ENCODE data around the gene TMEFF2. TPM values are rescaled to one million over a fixed set of nuclear protein-coding genes. Genes with fewer than 3 reads are reported as not detected.

TMEFF2 gene
- total and polyA plus RNA-seq, 2 of the 4 experiments (the other 2 are of a cell fraction): 1.3 to 3.0 TPM

DNA sequence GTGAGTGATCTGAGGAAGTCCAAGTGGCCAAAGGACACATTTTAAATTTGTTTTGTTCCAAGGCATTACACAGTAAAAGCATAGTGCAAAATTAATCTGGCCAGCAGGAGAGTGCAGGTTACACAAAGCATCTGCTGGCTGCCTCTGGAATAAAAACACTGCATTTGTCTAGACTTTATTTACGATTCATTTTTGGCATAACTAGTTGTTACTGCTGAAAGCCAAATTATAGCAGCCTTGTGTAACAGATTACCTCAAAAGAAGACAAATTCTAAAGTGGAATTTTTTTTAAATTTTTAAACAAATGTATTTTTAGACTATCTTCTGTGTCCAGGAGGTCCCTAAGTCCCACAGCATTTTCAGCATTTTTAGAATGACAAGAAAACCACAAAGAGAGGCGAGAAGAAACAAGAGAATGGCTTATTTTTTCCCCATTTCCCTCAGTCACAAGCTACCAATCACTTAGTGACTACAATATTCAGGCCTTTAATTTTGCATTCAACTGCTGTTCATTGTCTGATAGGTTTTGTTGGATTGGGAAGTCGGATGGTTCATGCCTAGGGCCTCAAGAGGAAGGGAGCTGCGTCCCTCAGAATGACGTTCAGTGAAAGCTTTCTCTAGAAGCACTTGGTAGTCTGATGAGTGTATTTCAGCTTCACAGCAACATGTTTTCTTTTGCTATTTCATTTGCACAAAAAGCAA is 46.0 kb downstream of the TMEFF2 start (continued):
- TF ChIP-seq, protein P1, sequence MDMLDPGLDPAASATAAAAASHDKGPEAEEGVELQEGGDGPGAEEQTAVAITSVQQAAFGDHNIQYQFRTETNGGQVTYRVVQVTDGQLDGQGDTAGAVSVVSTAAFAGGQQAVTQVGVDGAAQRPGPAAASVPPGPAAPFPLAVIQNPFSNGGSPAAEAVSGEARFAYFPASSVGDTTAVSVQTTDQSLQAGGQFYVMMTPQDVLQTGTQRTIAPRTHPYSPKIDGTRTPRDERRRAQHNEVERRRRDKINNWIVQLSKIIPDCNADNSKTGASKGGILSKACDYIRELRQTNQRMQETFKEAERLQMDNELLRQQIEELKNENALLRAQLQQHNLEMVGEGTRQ (IDR thresholded peaks at IDR 0.05; ENCODE audit: low read depth, low read length): no peak

DNA sequence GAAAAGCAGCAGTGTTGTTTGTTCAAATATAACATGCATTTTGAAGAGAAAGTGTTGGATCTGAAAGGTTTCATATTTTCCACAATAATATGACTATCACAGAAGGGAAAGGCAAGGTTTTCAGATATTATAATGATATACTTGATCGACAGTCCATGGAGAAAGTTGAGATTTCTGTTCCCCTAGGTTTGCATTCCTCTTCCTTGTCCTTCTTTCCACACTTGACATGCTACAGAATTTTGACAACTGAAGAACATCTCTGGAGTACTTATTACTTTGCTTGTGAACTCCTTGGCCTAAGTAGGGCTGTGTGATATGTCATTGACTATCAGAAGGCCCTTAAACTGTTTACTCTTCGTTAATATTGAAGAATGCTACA is 46.5 kb downstream of the TMEFF2 start:
- no peak for ATAC-seq (ENCODE audit: low read depth)
- H2BK5ac ChIP-seq (ENCODE audit: low read depth, low read length, poor library complexity, severe bottlenecking): peak overlapping the region; percentile 9
- no peak for DNase-seq
- peak overlapping the region; percentile 71; the same call in 1 of the 2 replicates for H3K14ac ChIP-seq (replicated peaks; ENCODE audit: low read depth, low read length)
- in situ Hi-C loops (cut with MboI; ENCODE audit: low sequenced_read_pairs): no loop called here
- no peak overlapping the region; the same call in 2 of the 3 replicates for H2BK15ac ChIP-seq (ENCODE audit: low read depth, low read length)
- H3K79me1 ChIP-seq (ENCODE audit: low read depth in 1 of 2, low read length in 2 of 2): no peaks in the 10 kb centered on the region
- no peak overlapping the region for H2AK9ac ChIP-seq (replicated peaks; ENCODE audit: low read depth, low read length, poor library complexity)
- no peaks in the 10 kb centered on the region for H4K20me1 ChIP-seq (ENCODE audit: insufficient read depth, low read length)
- no peak overlapping the region for H2AFZ ChIP-seq (replicated peaks; ENCODE audit: low read length, poor library complexity)
- peak overlapping the region; percentile 25; the same call in 1 of the 2 replicates for H3K4ac ChIP-seq (ENCODE audit: low read depth, low read length)
- peak overlapping the region; percentile 1; the same call in 1 of the 2 replicates for H3K4me2 ChIP-seq (ENCODE audit: low read depth, low read length)
- H3K36me3 ChIP-seq (ENCODE audit: control insufficient read depth, insufficient read depth, low read length): no peaks in the 10 kb centered on the region
- WGBS, 2 experiments (ENCODE audit: extremely low coverage in 2 of 2, insufficient read length in 1 of 2): no CpG with 5 or more reads among the region's 2 CpGs
- intact Hi-C loops (cut with micrococcal nuclease): no loop called here
- H2AK5ac ChIP-seq (ENCODE audit: low read depth, low read length): no peak overlapping the region
- peak overlapping the region in 1 of 2 experiments; percentile 4; a peak in 2 of 4 replicates for H4K8ac ChIP-seq (ENCODE audit: low read depth in 2 of 2, low read length in 2 of 2)
- peak overlapping the region; percentile 79 for H2BK120ac ChIP-seq (ENCODE audit: low read depth, low read length)
- no TSS peak for BruUV-seq (replicated peaks)
- no peaks in the 10 kb centered on the region for H3K27me3 ChIP-seq (ENCODE audit: control insufficient read depth, insufficient read depth, low read length)
- no peak overlapping the region for H3K4me3 ChIP-seq (ENCODE audit: insufficient read depth, low read depth, low read length)
- H4K91ac ChIP-seq (ENCODE audit: insufficient read depth, low read depth, low read length): no peak overlapping the region
- H3K27ac ChIP-seq (ENCODE audit: insufficient read depth, low read length): no peak overlapping the region; the same call in 1 of the 2 replicates
- H3K56ac ChIP-seq (ENCODE audit: extremely low read depth, insufficient read depth, low read length): no peak overlapping the region
- no peaks in the 10 kb centered on the region for H3K9me3 ChIP-seq (ENCODE audit: control insufficient read depth, insufficient read depth, low read length)
- H3K23ac ChIP-seq (ENCODE audit: low read depth, low read length): no peak overlapping the region
- H3K9me1 ChIP-seq (ENCODE audit: insufficient read depth, low read length): peaks cover 3% of the 10 kb centered on the region; the same call in 1 of the 2 replicates
- no peak overlapping the region for H3K9ac ChIP-seq (ENCODE audit: low read depth, low read length)
- POLR2A ChIA-PET (ENCODE audit: unreplicated experiment): no interaction called here
- TF ChIP-seq MXI1 (IDR thresholded peaks at IDR 0.05; ENCODE audit: borderline replicate concordance, low read depth, low read length) (no peak), RFX5 (IDR thresholded peaks at IDR 0.05; ENCODE audit: low read depth, low read length) (no peak)
- TF ChIP-seq, protein P2, sequence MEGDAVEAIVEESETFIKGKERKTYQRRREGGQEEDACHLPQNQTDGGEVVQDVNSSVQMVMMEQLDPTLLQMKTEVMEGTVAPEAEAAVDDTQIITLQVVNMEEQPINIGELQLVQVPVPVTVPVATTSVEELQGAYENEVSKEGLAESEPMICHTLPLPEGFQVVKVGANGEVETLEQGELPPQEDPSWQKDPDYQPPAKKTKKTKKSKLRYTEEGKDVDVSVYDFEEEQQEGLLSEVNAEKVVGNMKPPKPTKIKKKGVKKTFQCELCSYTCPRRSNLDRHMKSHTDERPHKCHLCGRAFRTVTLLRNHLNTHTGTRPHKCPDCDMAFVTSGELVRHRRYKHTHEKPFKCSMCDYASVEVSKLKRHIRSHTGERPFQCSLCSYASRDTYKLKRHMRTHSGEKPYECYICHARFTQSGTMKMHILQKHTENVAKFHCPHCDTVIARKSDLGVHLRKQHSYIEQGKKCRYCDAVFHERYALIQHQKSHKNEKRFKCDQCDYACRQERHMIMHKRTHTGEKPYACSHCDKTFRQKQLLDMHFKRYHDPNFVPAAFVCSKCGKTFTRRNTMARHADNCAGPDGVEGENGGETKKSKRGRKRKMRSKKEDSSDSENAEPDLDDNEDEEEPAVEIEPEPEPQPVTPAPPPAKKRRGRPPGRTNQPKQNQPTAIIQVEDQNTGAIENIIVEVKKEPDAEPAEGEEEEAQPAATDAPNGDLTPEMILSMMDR (conservative IDR thresholded peaks at IDR 0.05; ENCODE audit: low read depth, low read length): no peak
- TF ChIP-seq, protein P1 (IDR thresholded peaks at IDR 0.05; ENCODE audit: low read depth, low read length): no peak
- peak overlapping the region; percentile 47; the same call in 1 of the 2 replicates for H4K5ac ChIP-seq (ENCODE audit: low read depth, low read length)
- H3K18ac ChIP-seq (ENCODE audit: low read depth, low read length): peak overlapping the region; percentile 87; the same call in 1 of the 2 replicates
- peaks cover 8% of the 10 kb centered on the region for H3K4me1 ChIP-seq (ENCODE audit: control insufficient read depth, insufficient read depth, low read length)
- dilution Hi-C loops (cut with HindIII; ENCODE audit: low sequenced_read_pairs, unreplicated experiment): no loop called here
- CTCF ChIA-PET: interaction anchor here (0.6 kb wide), 1 partner anchor 647 kb away, joined by 6 read pairs; no protein-coding TSS in a partner anchor
- H2BK20ac ChIP-seq (ENCODE audit: low read depth, low read length): peak overlapping the region; percentile 11; the same call in 1 of the 2 replicates

All from IMR-90 (cell line).